GM18870 (cell line): Measurements from ENCODE around the gene SAFB.
"Not testable (repeated sequence)": the region's sequence is repeated elsewhere in the genome, so short reads cannot be mapped to it uniquely, and the experiment has no call there.

Experiments used
- ATAC-seq: cut with Tn5 transposase; IDR thresholded peaks from one replicate; pipeline ENCODE4 v1.9.1; 2021; ENCODE audit warnings: moderate library complexity; ENCODE audit not compliant: unreplicated experiment

The SAFB gene

GRCh38 chr19:5594521-5594950 lies 28.3 kb upstream of the SAFB start:
- ATAC-seq: no peak

GRCh38 chr19:5595129-5595528 lies 27.8 kb upstream of the SAFB start:
- no peak for ATAC-seq

- ATAC-seq: no peak
Observed at GRCh38 chr19:5595745-5596144, 27.1 kb upstream of the SAFB start.

GRCh38 chr19:5600797-5601196 lies 22.1 kb upstream of the SAFB start:
- ATAC-seq: no peak

- no peak for ATAC-seq
Observed at GRCh38 chr19:5603626-5604025, 19.3 kb upstream of the SAFB start.

- ATAC-seq: no peak
Observed at GRCh38 chr19:5605362-5605761, 17.5 kb upstream of the SAFB start.

GRCh38 chr19:5607318-5608275 lies 15.3 kb upstream of the SAFB start:
- no peak for ATAC-seq

GRCh38 chr19:5608291-5608690 lies 14.6 kb upstream of the SAFB start:
- no peak for ATAC-seq

- ATAC-seq: not testable (repeated sequence)
Observed at GRCh38 chr19:5608766-5609165, 14.1 kb upstream of the SAFB start.

GRCh38 chr19:5609881-5610448 lies 12.9 kb upstream of the SAFB start:
- no peak for ATAC-seq

GRCh38 chr19:5612891-5613865 lies 9.7 kb upstream of the SAFB start:
- no peak for ATAC-seq

- ATAC-seq: no peak
Observed at GRCh38 chr19:5615756-5616327, 7.0 kb upstream of the SAFB start.

- ATAC-seq: no peak
Observed at GRCh38 chr19:5617080-5617479, 5.8 kb upstream of the SAFB start.

GRCh38 chr19:5618591-5618990 lies 4.3 kb upstream of the SAFB start:
- ATAC-seq: no peak

GRCh38 chr19:5619946-5620345 lies 2.9 kb upstream of the SAFB start:
- no peak for ATAC-seq

- ATAC-seq: no peak
Observed at GRCh38 chr19:5621311-5621944, 1.5 kb upstream of the SAFB start.

GRCh38 chr19:5621945-5622464 lies 878 bp upstream of the SAFB start:
- ATAC-seq: no peak

GRCh38 chr19:5623397-5624017 lies 624 bp downstream of the SAFB start:
- ATAC-seq: no peak

- ATAC-seq: no peak
Observed at GRCh38 chr19:5624018-5624663, 1.3 kb downstream of the SAFB start.
